ENCODE data around the gene RFT1.

RFT1 gene

GRCh38 chr3:53144862-53145712 is 14.9 kb upstream of the RFT1 start:
- no peak overlapping the region for H3K4me3 ChIP-seq (ENCODE audit: low read depth in 1 of 2, low read length in 1 of 2)
- no peaks in the 10 kb centered on the region for H3K9me3 ChIP-seq
- H3K27ac ChIP-seq, result peak overlapping the region; percentile 93
- H3K27me3 ChIP-seq, result no peaks in the 10 kb centered on the region
- H3K36me3 ChIP-seq, result no peaks in the 10 kb centered on the region
- peaks cover 75 to 78% of the 10 kb centered on the region in 2 experiments for H3K4me1 ChIP-seq (ENCODE audit: control insufficient read depth in 1 of 2, insufficient read depth in 1 of 2, low read depth in 1 of 2, low read length in 1 of 2)
- TF ChIP-seq CTCF (IDR thresholded peaks at IDR 0.05), result no peak

- no peak for TF ChIP-seq CTCF (IDR thresholded peaks at IDR 0.05)
- Histone ChIP-seq H3K9me3 (no peaks in the 10 kb centered on the region), H3K27me3 (no peaks in the 10 kb centered on the region), H3K4me1 (ENCODE audit: control insufficient read depth in 1 of 2, insufficient read depth in 1 of 2, low read depth in 1 of 2, low read length in 1 of 2) (peaks cover 75 to 77% of the 10 kb centered on the region in 2 experiments), H3K27ac (peak overlapping the region; percentile 93), H3K36me3 (no peaks in the 10 kb centered on the region), H3K4me3 (ENCODE audit: low read depth in 1 of 2, low read length in 1 of 2) (no peak overlapping the region)
Measured at GRCh38 chr3:53144446-53144845, 14.2 kb upstream of the RFT1 start.

GRCh38 chr3:53142986-53143385 is 12.8 kb upstream of the RFT1 start:
- H3K4me3 ChIP-seq (ENCODE audit: low read depth in 1 of 2, low read length in 1 of 2), result peak overlapping the region; percentile 15 to 53
- H3K4me1 ChIP-seq (ENCODE audit: control insufficient read depth in 1 of 2, insufficient read depth in 1 of 2, low read depth in 1 of 2, low read length in 1 of 2), result peaks cover 75 to 78% of the 10 kb centered on the region in 2 experiments
- no peaks in the 10 kb centered on the region for H3K27me3 ChIP-seq
- H3K9me3 ChIP-seq, result no peaks in the 10 kb centered on the region
- peak overlapping the region; percentile 93 for H3K27ac ChIP-seq
- no peak for TF ChIP-seq CTCF (IDR thresholded peaks at IDR 0.05)
- H3K36me3 ChIP-seq, result no peaks in the 10 kb centered on the region

- Histone ChIP-seq H3K27ac (peak overlapping the region; percentile 93), H3K9me3 (no peaks in the 10 kb centered on the region), H3K4me1 (ENCODE audit: control insufficient read depth in 1 of 2, insufficient read depth in 1 of 2, low read depth in 1 of 2, low read length in 1 of 2) (peaks cover 66 to 71% of the 10 kb centered on the region in 2 experiments), H3K27me3 (no peaks in the 10 kb centered on the region), H3K36me3 (no peaks in the 10 kb centered on the region), H3K4me3 (ENCODE audit: low read depth in 1 of 2, low read length in 1 of 2) (peak overlapping the region; percentile 4 to 34)
- no peak for TF ChIP-seq CTCF (IDR thresholded peaks at IDR 0.05)
Measured at GRCh38 chr3:53140847-53141845, 10.9 kb upstream of the RFT1 start.
